Measurements from ENCODE around the gene DPF3. TPM values are rescaled to one million over a fixed set of nuclear protein-coding genes. Genes with fewer than 3 reads are reported as not detected.

Gene DPF3
- total RNA-seq, 2 donors from 2014 or later: 0.19 to 0.93 TPM

- DNase-seq (ENCODE audit: low spot score): no peak
- intact Hi-C loops (cut with DNase I): no loop called here
Measured at GRCh38 chr14:72815430-72815829, 78.5 kb downstream of the DPF3 start.

GRCh38 chr14:72812292-72812851 is 81.5 kb downstream of the DPF3 start:
- no peak for DNase-seq (ENCODE audit: low spot score)
- intact Hi-C loops (cut with DNase I): no loop called here

- DNase-seq (ENCODE audit: low spot score): no peak
- intact Hi-C loops (cut with DNase I): no loop called here
Measured at GRCh38 chr14:72810201-72810600, 83.7 kb downstream of the DPF3 start.

GRCh38 chr14:72809063-72809462 is 84.8 kb downstream of the DPF3 start:
- intact Hi-C loops (cut with DNase I): no loop called here
- no peak for DNase-seq (ENCODE audit: low spot score)

- intact Hi-C loops (cut with DNase I): no loop called here
- no peak for DNase-seq (ENCODE audit: low spot score)
Measured at GRCh38 chr14:72808564-72808963, 85.3 kb downstream of the DPF3 start.

- DNase-seq (ENCODE audit: low spot score): no peak
- intact Hi-C loops (cut with DNase I): no loop called here
Measured at GRCh38 chr14:72802588-72802946, 91.3 kb downstream of the DPF3 start.

- no peak for DNase-seq (ENCODE audit: low spot score)
- intact Hi-C loops (cut with DNase I): no loop called here
Measured at GRCh38 chr14:72801836-72802587, 91.9 kb downstream of the DPF3 start.

- intact Hi-C loops (cut with DNase I): no loop called here
- no peak for DNase-seq (ENCODE audit: low spot score)
Measured at GRCh38 chr14:72801381-72801812, 92.5 kb downstream of the DPF3 start.

- DNase-seq (ENCODE audit: low spot score): no peak
- intact Hi-C loops (cut with DNase I): no loop called here
Measured at GRCh38 chr14:72800848-72801370, 93.0 kb downstream of the DPF3 start.

- intact Hi-C loops (cut with DNase I): no loop called here
Measured at GRCh38 chr14:72800296-72800695, 93.6 kb downstream of the DPF3 start.

GRCh38 chr14:72796935-72797334 is 97.0 kb downstream of the DPF3 start:
- no peak for DNase-seq (ENCODE audit: low spot score)
- intact Hi-C loops (cut with DNase I): no loop called here

More at GRCh38 chr14:72800296-72800695, 93.6 kb downstream of the DPF3 start:
- DNase-seq (ENCODE audit: low spot score): no peak

- DNase-seq (ENCODE audit: low spot score): no peak
- intact Hi-C loops (cut with DNase I): no loop called here
Measured at GRCh38 chr14:72793156-72793939, 100.6 kb downstream of the DPF3 start.

- DNase-seq (ENCODE audit: low spot score): no peak
- intact Hi-C loops (cut with DNase I): no loop called here
Measured at GRCh38 chr14:72792051-72792788, 101.7 kb downstream of the DPF3 start.

GRCh38 chr14:72790887-72791566 is 102.9 kb downstream of the DPF3 start:
- DNase-seq (ENCODE audit: low spot score): no peak
- intact Hi-C loops (cut with DNase I): no loop called here

GRCh38 chr14:72788972-72789728 is 104.8 kb downstream of the DPF3 start:
- no peak for DNase-seq (ENCODE audit: low spot score)
- intact Hi-C loops (cut with DNase I): no loop called here

- no peak for DNase-seq (ENCODE audit: low spot score)
- intact Hi-C loops (cut with DNase I): no loop called here
Measured at GRCh38 chr14:72788255-72788654, 105.6 kb downstream of the DPF3 start.

GRCh38 chr14:72787841-72788240 is 106.1 kb downstream of the DPF3 start:
- intact Hi-C loops (cut with DNase I): no loop called here
- DNase-seq (ENCODE audit: low spot score): no peak

Data from posterior vena cava (tissue), 2 donors.